ENCODE results near the gene ANTXRL. TPM values are rescaled to one million over a fixed set of nuclear protein-coding genes. Genes with fewer than 3 reads are reported as not detected.
"Not testable (repeated sequence)": the region's sequence is repeated elsewhere in the genome, so short reads cannot be mapped to it uniquely, and the experiment has no call there.

The ANTXRL gene
- total RNA-seq, 1 experiment from 2014 or later, result not detected

- no peaks in the 10 kb centered on the region for H3K4me1 Mint-ChIP-seq (ENCODE audit: low read depth, unreplicated experiment)
- CTCF ChIA-PET, result interaction anchor here (1.1 to 1.2 kb wide), 2 partner anchors 19 to 1029 kb away, joined by 3 to 5 read pairs; no protein-coding TSS in a partner anchor
- no peak overlapping the region for H3K4me3 Mint-ChIP-seq (ENCODE audit: low read depth, unreplicated experiment)
These were observed 21.9 kb upstream of the ANTXRL start for GRCh38 chr10:46264737-46265368.

GRCh38 chr10:46265566-46266305 is 21.1 kb upstream of the ANTXRL start:
- intact Hi-C loops (cut with micrococcal nuclease; ENCODE audit: unreplicated experiment); H3K9me3 Mint-ChIP-seq (ENCODE audit: low read depth, unreplicated experiment); H3K4me3 Mint-ChIP-seq (ENCODE audit: low read depth, unreplicated experiment); DNase-seq; H3K4me1 Mint-ChIP-seq (ENCODE audit: low read depth, unreplicated experiment); CTCF ChIA-PET; H3K27ac Mint-ChIP-seq (ENCODE audit: unreplicated experiment); H3K36me3 Mint-ChIP-seq (ENCODE audit: insufficient read depth, unreplicated experiment); BruUV-seq (replicated peaks): not testable (repeated sequence)
- H3K27me3 Mint-ChIP-seq (ENCODE audit: unreplicated experiment), result peaks cover 17% of the 10 kb centered on the region

More at GRCh38 chr10:46264737-46265368, 21.9 kb upstream of the ANTXRL start:
- H3K9me3 Mint-ChIP-seq (ENCODE audit: low read depth, unreplicated experiment), result no peaks in the 10 kb centered on the region
- DNase-seq, result no peak
- H3K27ac Mint-ChIP-seq (ENCODE audit: unreplicated experiment), result no peak overlapping the region
- H3K27me3 Mint-ChIP-seq (ENCODE audit: unreplicated experiment), result peaks cover 22% of the 10 kb centered on the region
- TF ChIP-seq CTCF (IDR thresholded peaks at IDR 0.05; ENCODE audit: unreplicated experiment), result no peak
- intact Hi-C loops (cut with micrococcal nuclease; ENCODE audit: unreplicated experiment), result no loop called here
- H3K36me3 Mint-ChIP-seq (ENCODE audit: insufficient read depth, unreplicated experiment), result no peaks in the 10 kb centered on the region
- no TSS peak for BruUV-seq (replicated peaks)

- Mint-ChIP-seq H3K36me3 (ENCODE audit: insufficient read depth, unreplicated experiment) (no peaks in the 10 kb centered on the region), H3K27ac (ENCODE audit: unreplicated experiment) (no peak overlapping the region), H3K4me3 (ENCODE audit: low read depth, unreplicated experiment) (no peak overlapping the region), H3K27me3 (ENCODE audit: unreplicated experiment) (peaks cover 13% of the 10 kb centered on the region), H3K4me1 (ENCODE audit: low read depth, unreplicated experiment) (no peaks in the 10 kb centered on the region), H3K9me3 (ENCODE audit: low read depth, unreplicated experiment) (no peaks in the 10 kb centered on the region)
- intact Hi-C loops (cut with micrococcal nuclease; ENCODE audit: unreplicated experiment), result no loop called here
- no TSS peak for BruUV-seq (replicated peaks)
- CTCF ChIA-PET, result interaction anchor here (0.6 to 1.0 kb wide), 3 partner anchors 15 to 1153 kb away, joined by 3 to 4 read pairs (median 4); no protein-coding TSS in a partner anchor
- TF ChIP-seq CTCF (IDR thresholded peaks at IDR 0.05; ENCODE audit: unreplicated experiment), result no peak
- DNase-seq, result no peak
These were observed 20.4 kb upstream of the ANTXRL start for GRCh38 chr10:46266306-46266985.

- Mint-ChIP-seq H3K4me3 (ENCODE audit: low read depth, unreplicated experiment) (no peak overlapping the region), H3K27me3 (ENCODE audit: unreplicated experiment) (peaks cover 13% of the 10 kb centered on the region), H3K36me3 (ENCODE audit: insufficient read depth, unreplicated experiment) (no peaks in the 10 kb centered on the region), H3K9me3 (ENCODE audit: low read depth, unreplicated experiment) (no peaks in the 10 kb centered on the region), H3K4me1 (ENCODE audit: low read depth, unreplicated experiment) (no peaks in the 10 kb centered on the region), H3K27ac (ENCODE audit: unreplicated experiment) (no peak overlapping the region)
- CTCF ChIA-PET, result interaction anchor here (0.9 to 1.0 kb wide), 2 partner anchors 16 to 49 kb away, joined by 3 to 4 read pairs; no protein-coding TSS in a partner anchor
- no peak for DNase-seq
- no peak for TF ChIP-seq CTCF (IDR thresholded peaks at IDR 0.05; ENCODE audit: unreplicated experiment)
- BruUV-seq (replicated peaks), result no TSS peak
- intact Hi-C loops (cut with micrococcal nuclease; ENCODE audit: unreplicated experiment), result no loop called here
These were observed 19.4 kb upstream of the ANTXRL start for GRCh38 chr10:46267132-46267985.
